ENCODE results near the gene ZNF470. TPM values are rescaled to one million over a fixed set of nuclear protein-coding genes. Genes with fewer than 3 reads are reported as not detected.

Gene ZNF470
- total and polyA plus RNA-seq, 2 donors (not counting 1 experiment from before 2014, with no cell fraction given): 1.9 to 6.9 TPM

GRCh38 chr19:56538254-56538760 is 29.0 kb upstream of the ZNF470 start:
- peaks cover 6 to 17% of the 10 kb centered on the region in 2 donors for H3K4me1 ChIP-seq (ENCODE audit: control insufficient read depth in 2 of 2, insufficient read depth in 2 of 2, low read length in 2 of 2)
- no peaks in the 10 kb centered on the region for H3K27me3 Mint-ChIP-seq
- DNase-seq (peak; percentile 96), ATAC-seq (ENCODE audit: low read depth) (peak; percentile 89)
- peak overlapping the region; percentile 82 for H3K9ac ChIP-seq (ENCODE audit: low read length)
- peaks cover 19% of the 10 kb centered on the region for H3K4me1 Mint-ChIP-seq
- H3K79me2 ChIP-seq (ENCODE audit: control insufficient read depth, insufficient read depth, low read length): no peaks in the 10 kb centered on the region
- H3K4me2 ChIP-seq (replicated peaks; ENCODE audit: low read depth, low read length, poor library complexity, severe bottlenecking): peak overlapping the region; percentile 75
- 6% methylated on average over 31 of the region's 46 CpGs for WGBS (ENCODE audit: insufficient coverage)
- peak overlapping the region; percentile 99 for H3K27ac Mint-ChIP-seq
- peak overlapping the region; percentile 39 to 84 (median 69) for H3K4me3 ChIP-seq (ENCODE audit: control extremely low read depth in 1 of 5, extremely low read depth in 1 of 5, insufficient read depth in 1 of 5, low read depth in 2 of 5, low read length in 4 of 5)
- POLR2A ChIA-PET: interaction anchor here (0.9 to 1.2 kb wide), 2 partner anchors 30 to 56 kb away, joined by 4 to 8 read pairs; partner anchors contain the start of genes ZNF471 and ZNF71
- peak overlapping the region; percentile 95 for H2AFZ ChIP-seq (ENCODE audit: insufficient read depth, low read depth, low read length, poor library complexity, severe bottlenecking)
- H3K27ac ChIP-seq (ENCODE audit: low read length in 2 of 2): peak overlapping the region; percentile 80 to 83
- H3K9me3 Mint-ChIP-seq (ENCODE audit: insufficient read depth): peaks cover 14% of the 10 kb centered on the region
- H3K27me3 ChIP-seq (replicated peaks in 1 of 4; ENCODE audit: control extremely low read depth in 1 of 4, control insufficient read depth in 3 of 4, insufficient read depth in 4 of 4, low read length in 3 of 4): no peaks in the 10 kb centered on the region
- H4K20me1 ChIP-seq (ENCODE audit: control insufficient read depth, insufficient read depth, low read length, poor library complexity, severe bottlenecking): no peaks in the 10 kb centered on the region
- peak overlapping the region; percentile 93 for H3K4me3 Mint-ChIP-seq
- no peak for TF ChIP-seq CTCF (IDR thresholded peaks at IDR 0.05)
- no peak for TF ChIP-seq EZH2 (IDR thresholded peaks at IDR 0.05; ENCODE audit: borderline replicate concordance, insufficient read depth, low read depth, low read length, poor library complexity, severe bottlenecking)
- CTCF ChIA-PET: no interaction called here
- intact Hi-C loops (cut with micrococcal nuclease): loop anchor here (1.0 kb wide), 3 partner anchors 29 to 133 kb away; partner anchors contain the start of genes ZNF470, ZNF471 and ZNF835
- peaks cover 2 to 4% of the 10 kb centered on the region in 2 experiments for H3K36me3 ChIP-seq (replicated peaks in 1 of 2; ENCODE audit: control extremely low read depth in 1 of 2, control insufficient read depth in 1 of 2, extremely low read depth in 1 of 2, insufficient read depth in 2 of 2, low read length in 1 of 2)
- H3K9me3 ChIP-seq (ENCODE audit: control extremely low read depth in 1 of 3, control insufficient read depth in 2 of 3, insufficient read depth in 1 of 3, low read length in 2 of 3): peaks cover 12 to 67% (median 45%) of the 10 kb centered on the region in 3 donors

- TF ChIP-seq CTCF (IDR thresholded peaks at IDR 0.05): no peak
- TF ChIP-seq EZH2 (IDR thresholded peaks at IDR 0.05; ENCODE audit: borderline replicate concordance, insufficient read depth, low read depth, low read length, poor library complexity, severe bottlenecking): no peak
- ChIA-PET CTCF (no interaction called here), POLR2A (interaction anchor here (0.9 to 1.2 kb wide), 2 partner anchors 31 to 56 kb away, joined by 4 to 8 read pairs; partner anchors contain the start of genes ZNF471 and ZNF71)
- Histone ChIP-seq H3K9me3 (ENCODE audit: control extremely low read depth in 1 of 3, control insufficient read depth in 2 of 3, insufficient read depth in 1 of 3, low read length in 2 of 3) (peaks cover 12 to 65% (median 50%) of the 10 kb centered on the region in 3 donors), H3K4me1 (ENCODE audit: control insufficient read depth in 2 of 2, insufficient read depth in 2 of 2, low read length in 2 of 2) (peaks cover 6 to 17% of the 10 kb centered on the region in 2 donors), H4K20me1 (ENCODE audit: control insufficient read depth, insufficient read depth, low read length, poor library complexity, severe bottlenecking) (no peaks in the 10 kb centered on the region), H3K27ac (ENCODE audit: low read length in 2 of 2) (peak within 1 kb of the TSS; percentile 80 to 83), H3K27me3 (replicated peaks in 1 of 4; ENCODE audit: control extremely low read depth in 1 of 4, control insufficient read depth in 3 of 4, insufficient read depth in 4 of 4, low read length in 3 of 4) (no peaks in the 10 kb centered on the region), H3K9ac (ENCODE audit: low read length) (peak within 1 kb of the TSS; percentile 82), H2AFZ (ENCODE audit: insufficient read depth, low read depth, low read length, poor library complexity, severe bottlenecking) (peak within 1 kb of the TSS; percentile 95), H3K4me2 (replicated peaks; ENCODE audit: low read depth, low read length, poor library complexity, severe bottlenecking) (peak within 1 kb of the TSS; percentile 91), H3K36me3 (replicated peaks in 1 of 2; ENCODE audit: control extremely low read depth in 1 of 2, control insufficient read depth in 1 of 2, extremely low read depth in 1 of 2, insufficient read depth in 2 of 2, low read length in 1 of 2) (peaks cover 2 to 7% of the 10 kb centered on the region in 2 experiments), H3K79me2 (ENCODE audit: control insufficient read depth, insufficient read depth, low read length) (no peaks in the 10 kb centered on the region), H3K4me3 (ENCODE audit: control extremely low read depth in 1 of 5, extremely low read depth in 1 of 5, insufficient read depth in 1 of 5, low read depth in 2 of 5, low read length in 4 of 5) (peak within 1 kb of the TSS; percentile 39 to 84 (median 72))
- DNase-seq (no peak), ATAC-seq (ENCODE audit: low read depth) (peak; percentile 72)
- Mint-ChIP-seq H3K27ac (peak within 1 kb of the TSS; percentile 99), H3K4me3 (peak within 1 kb of the TSS; percentile 93), H3K4me1 (peaks cover 19% of the 10 kb centered on the region), H3K27me3 (no peaks in the 10 kb centered on the region), H3K9me3 (ENCODE audit: insufficient read depth) (peaks cover 12% of the 10 kb centered on the region)
- 8% methylated on average over 48 of the region's 65 CpGs for WGBS (ENCODE audit: insufficient coverage)
- intact Hi-C loops (cut with micrococcal nuclease): loop anchor here (1.0 kb wide), 4 partner anchors 28 to 135 kb away; partner anchors contain the start of genes ZNF470, ZNF471, ZNF583 and ZNF835
These were observed 28.5 kb upstream of the ZNF470 start, which contains the start of gene ZFP28 for GRCh38 chr19:56538761-56539263. ZFP28 (plus strand) TSS chr19:56538948; CDS start chr19:56539019, 71 bp downstream.
